Muscle of leg (tissue), 11 donors: Measurements from ENCODE around the gene ABHD18. TPM values are rescaled to one million over a fixed set of nuclear protein-coding genes. Genes with fewer than 3 reads are reported as not detected.
"Not testable (repeated sequence)": the region's sequence is repeated elsewhere in the genome, so short reads cannot be mapped to it uniquely, and the experiment has no call there.

Experiments used
- DNase-seq: peaks from one replicate; pipeline ENCODE4 v3.0.0; 2013
- H3K27ac ChIP-seq: one replicate; pipeline ENCODE4 v1.5.1; 2013; ENCODE audit warnings: mild to moderate bottlenecking, low read length, control low read depth
- H3K27me3 ChIP-seq: one replicate; pipeline ENCODE4 v1.6.1; 2013; ENCODE audit warnings: low read length; ENCODE audit not compliant: control insufficient read depth, insufficient read depth
- H3K36me3 ChIP-seq: one replicate; pipeline ENCODE4 v1.6.1; 2013; ENCODE audit warnings: low read length; ENCODE audit not compliant: control insufficient read depth, insufficient read depth
- H3K4me1 ChIP-seq: one replicate; pipeline ENCODE4 v1.6.1; 2013; ENCODE audit warnings: low read length; ENCODE audit not compliant: control insufficient read depth, insufficient read depth
- H3K4me3 ChIP-seq: one replicate; pipeline ENCODE4 v1.5.1; 2013; ENCODE audit warnings: low read length, control low read depth
- H3K9me3 ChIP-seq: replicated peaks from 2 replicates; pipeline ENCODE4 v1.6.1; 2013; ENCODE audit warnings: low read depth, low read length; ENCODE audit not compliant: control insufficient read depth
- WGBS: methylation state at CpG from one replicate; pipeline ENCODE4 v1.1.5; 2013; ENCODE audit warnings: missing lambda C conversion rate; ENCODE audit not compliant: insufficient coverage; 5-methylcytosine and 5-hydroxymethylcytosine counted together
- polyA plus RNA-seq, 8 donors: library from polyadenylated mRNA; unstranded; fragments of 120-200 nt; gene quantifications; one replicate each; pipeline versions ENCODE4 v1.2.1 to v1.2.3, GENCODE V29; 2013; ENCODE audit warnings: inconsistent platforms in 1 of 8, low replicate concordance in 1 of 8; ENCODE audit not compliant: insufficient read length in 8 of 8, insufficient read depth in 1 of 8
- total RNA-seq: library from RNA; stranded (reverse); fragments of 120-200 nt; gene quantifications from one replicate; pipeline ENCODE4 v1.2.4, GENCODE V29; 2013

The ABHD18 gene
- total and polyA plus RNA-seq, 9 donors, result 11.1 to 21.7 (median 13.4) TPM

GRCh38 chr4:128031756-128032384, 66.7 kb downstream of the ABHD18 start:
- no CpG with 5 or more reads among the region's 3 CpGs for WGBS
- Histone ChIP-seq H3K4me1 (no peaks in the 10 kb centered on the region), H3K27me3 (no peaks in the 10 kb centered on the region), H3K9me3 (no peaks in the 10 kb centered on the region), H3K27ac (no peak overlapping the region), H3K36me3 (peaks cover 6% of the 10 kb centered on the region), H3K4me3 (no peak overlapping the region)
- DNase-seq, result no peak

DNA sequence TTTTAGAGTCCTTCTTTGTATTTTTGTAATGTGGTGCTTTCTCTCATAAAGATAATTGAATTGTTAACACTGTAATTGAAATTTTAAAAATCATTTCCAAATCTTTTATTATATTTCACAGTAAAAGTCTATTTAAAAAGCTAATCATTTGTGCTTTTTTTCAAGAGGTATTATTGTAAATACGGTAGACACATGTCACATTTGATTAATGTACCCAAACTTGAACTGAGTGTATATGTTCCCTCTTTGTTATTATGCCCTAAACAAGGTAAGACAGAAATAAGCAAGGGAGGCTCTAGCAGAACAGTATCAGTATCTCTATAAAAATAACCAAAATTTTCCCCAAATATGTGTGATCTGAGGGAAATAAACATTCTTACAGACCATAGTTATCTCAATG, 74.4 kb downstream of the ABHD18 start:
- no peak for DNase-seq
- WGBS, result no CpG with 5 or more reads among the region's 1 CpG

GRCh38 chr4:128047019-128047418, 81.8 kb downstream of the ABHD18 start:
- not testable (repeated sequence) for H3K27ac ChIP-seq, H3K4me3 ChIP-seq, H3K9me3 ChIP-seq, H3K4me1 ChIP-seq, H3K27me3 ChIP-seq, DNase-seq, H3K36me3 ChIP-seq
- no CpG with 5 or more reads among the region's 9 CpGs for WGBS

More for the DNA sequence above, 74.4 kb downstream of the ABHD18 start:
- Histone ChIP-seq H3K36me3 (no peaks in the 10 kb centered on the region), H3K27ac (no peak overlapping the region), H3K9me3 (no peaks in the 10 kb centered on the region), H3K4me3 (no peak overlapping the region), H3K4me1 (no peaks in the 10 kb centered on the region), H3K27me3 (no peaks in the 10 kb centered on the region)

DNA sequence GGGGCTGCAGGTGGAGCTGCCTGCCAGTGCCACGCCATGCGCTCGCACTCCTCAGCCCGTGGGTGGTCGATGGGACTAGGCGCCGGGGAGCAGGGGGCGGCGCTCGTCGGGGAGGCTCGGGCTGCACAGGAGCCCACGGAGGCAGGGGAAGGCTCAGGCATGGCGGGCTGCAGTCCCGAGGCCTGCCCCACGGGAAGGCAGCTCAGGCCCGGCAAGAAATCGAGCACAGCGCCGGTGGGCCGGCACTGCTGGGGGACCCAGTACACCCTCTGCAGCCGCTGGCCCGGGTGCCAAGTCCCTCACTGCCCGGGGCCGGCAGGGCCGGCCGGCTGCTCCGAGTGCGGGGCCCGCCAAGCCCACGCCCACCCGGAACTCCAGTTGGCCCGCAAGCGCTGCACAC, 82.3 kb downstream of the ABHD18 start:
- not testable (repeated sequence) for H3K9me3 ChIP-seq, H3K27me3 ChIP-seq, H3K4me3 ChIP-seq, DNase-seq, H3K4me1 ChIP-seq, H3K27ac ChIP-seq, H3K36me3 ChIP-seq
- WGBS, result 93% methylated on average over 30 of the region's 34 CpGs

DNA sequence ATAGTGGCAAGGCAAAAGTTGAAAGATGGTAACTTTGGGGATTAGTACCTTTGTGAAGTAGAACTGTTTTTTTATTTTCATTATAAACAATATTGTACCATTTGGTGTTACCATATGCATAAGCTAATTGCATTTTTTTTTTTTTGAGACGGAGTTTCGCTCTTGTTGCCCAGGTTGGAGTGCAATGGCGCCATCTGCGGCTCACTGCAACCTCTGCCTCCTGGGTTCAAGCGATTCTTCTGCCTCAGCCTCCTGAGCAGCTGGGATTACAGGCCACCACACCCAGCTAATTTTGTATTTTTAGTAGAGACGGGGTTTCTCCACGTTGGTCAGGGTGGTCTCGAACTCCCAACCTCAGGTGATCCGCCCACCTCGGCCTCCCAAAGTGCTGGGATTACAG, 86.0 kb downstream of the ABHD18 start:
- not testable (repeated sequence) for H3K4me3 ChIP-seq, DNase-seq, H3K27ac ChIP-seq, H3K9me3 ChIP-seq, H3K4me1 ChIP-seq, H3K27me3 ChIP-seq, H3K36me3 ChIP-seq
- WGBS, result 93% methylated on average over 3 of the region's 10 CpGs

DNA sequence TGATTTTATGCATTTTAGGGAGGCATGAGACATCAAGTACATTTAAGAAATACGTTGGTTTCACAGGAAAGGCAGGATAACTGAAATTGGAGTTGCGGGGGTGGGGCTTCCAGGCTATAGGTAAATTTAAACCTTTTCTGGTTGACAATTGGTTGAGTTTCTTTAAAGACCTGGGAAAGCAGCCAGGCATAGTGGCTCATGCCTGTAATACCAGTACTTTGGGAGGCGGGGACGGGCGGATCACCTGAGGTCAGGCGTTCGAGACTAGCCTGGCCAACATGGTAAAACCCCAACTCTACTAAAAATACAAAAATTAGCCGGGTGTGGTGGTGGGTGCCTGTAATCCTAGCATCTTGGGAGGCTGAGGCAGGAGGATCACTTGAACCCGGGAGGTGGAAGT, 89.7 kb downstream of the ABHD18 start:
- not testable (repeated sequence) for DNase-seq

DNA sequence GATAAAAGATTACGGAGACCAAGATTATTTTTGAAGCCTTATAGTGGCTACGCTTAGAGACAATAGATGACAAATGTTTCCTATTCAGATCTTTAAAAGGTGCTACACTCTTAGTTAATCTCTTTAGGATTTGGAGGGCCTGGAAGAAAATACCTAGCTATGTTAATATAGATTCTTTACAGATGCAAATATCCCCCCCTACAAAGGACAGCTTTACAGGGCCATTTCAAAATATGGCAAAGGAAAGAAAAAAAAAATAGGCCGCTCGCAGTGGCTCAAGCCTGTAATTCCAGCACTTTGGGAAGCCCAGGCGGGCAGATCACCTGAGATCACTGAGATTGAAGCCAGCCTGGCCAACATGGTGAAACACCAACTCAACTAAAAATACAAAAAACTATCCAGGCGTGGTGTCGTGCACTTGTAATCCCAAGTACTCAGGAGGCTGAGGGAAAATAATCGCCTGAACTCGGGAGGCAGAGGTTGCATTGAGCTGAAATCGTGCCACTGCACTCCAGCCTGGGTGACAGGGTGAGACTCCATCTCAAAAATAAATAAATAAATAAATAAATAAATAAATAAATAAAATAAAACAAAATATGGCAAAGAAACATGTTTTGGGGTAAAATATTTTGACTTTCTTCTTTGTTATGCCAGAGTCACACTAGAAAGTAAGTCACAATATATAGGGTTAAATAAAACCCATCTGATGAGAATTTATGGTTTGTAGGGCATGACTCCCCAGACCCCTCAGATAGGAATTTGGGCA, 90.4 kb downstream of the ABHD18 start:
- not testable (repeated sequence) for DNase-seq
- 80% methylated on average over 3 of the region's 10 CpGs for WGBS

More for the DNA sequence above, 89.7 kb downstream of the ABHD18 start:
- 69% methylated on average over 2 of the region's 9 CpGs for WGBS
- not testable (repeated sequence) for H3K4me1 ChIP-seq, H3K9me3 ChIP-seq, H3K27ac ChIP-seq, H3K27me3 ChIP-seq, H3K4me3 ChIP-seq, H3K36me3 ChIP-seq

GRCh38 chr4:128056396-128056795, 91.2 kb downstream of the ABHD18 start:
- H3K27ac ChIP-seq, result no peak overlapping the region
- H3K4me1 ChIP-seq, result peaks cover 2% of the 10 kb centered on the region
- H3K4me3 ChIP-seq, result no peak overlapping the region
- H3K9me3 ChIP-seq, result no peaks in the 10 kb centered on the region
- no peaks in the 10 kb centered on the region for H3K27me3 ChIP-seq
- H3K36me3 ChIP-seq, result no peaks in the 10 kb centered on the region
- DNase-seq, result no peak

More for the DNA sequence above, 90.4 kb downstream of the ABHD18 start:
- not testable (repeated sequence) for H3K4me1 ChIP-seq, H3K9me3 ChIP-seq, H3K27me3 ChIP-seq, H3K27ac ChIP-seq, H3K36me3 ChIP-seq, H3K4me3 ChIP-seq

DNA sequence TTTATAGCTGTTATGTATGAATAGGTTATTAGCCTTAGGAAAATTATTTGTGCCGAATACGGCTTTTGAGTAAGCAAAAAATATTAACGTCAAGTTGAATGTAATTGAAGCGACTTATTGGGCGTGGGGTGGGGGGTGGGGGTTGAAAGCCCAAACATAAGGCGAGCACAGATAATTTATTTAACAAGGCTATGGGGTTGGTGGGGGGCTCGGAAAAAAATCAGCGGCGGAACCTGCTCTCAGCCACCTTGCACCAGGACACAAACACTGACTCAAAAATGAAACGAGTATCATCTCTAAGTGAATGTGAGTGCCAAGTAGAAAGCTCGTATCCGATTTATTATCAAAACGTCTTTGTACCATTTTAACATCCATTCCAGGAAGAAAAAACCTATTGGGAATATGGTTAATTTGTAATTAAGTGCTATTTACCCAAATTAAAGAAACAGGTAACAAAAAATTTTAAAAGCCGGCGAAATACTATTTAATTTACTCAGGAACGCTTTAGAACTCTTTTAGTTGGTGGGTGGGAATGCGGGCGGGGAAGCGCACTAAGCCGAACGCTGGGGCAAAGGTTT, 95.0 kb downstream of the ABHD18 start:
- H3K27me3 ChIP-seq, result no peaks in the 10 kb centered on the region
- no peaks in the 10 kb centered on the region for H3K9me3 ChIP-seq
- peak; percentile 50 for DNase-seq
- peak overlapping the region; percentile 84 for H3K4me3 ChIP-seq
- peak overlapping the region; percentile 94 for H3K27ac ChIP-seq
- peaks cover 8% of the 10 kb centered on the region for H3K4me1 ChIP-seq
- 35% methylated on average over 10 of the region's 21 CpGs for WGBS
- no peaks in the 10 kb centered on the region for H3K36me3 ChIP-seq

- H3K4me3 ChIP-seq, result peak within 1 kb of the TSS; percentile 84
These were observed 95.7 kb downstream of the ABHD18 start, which contains the start of gene LARP1B for GRCh38 chr4:128060699-128061565. LARP1B (plus strand) TSS chr4:128061312; CDS start chr4:128074952, 13,640 bp downstream.

More at GRCh38 chr4:128060699-128061565, 95.7 kb downstream of the ABHD18 start, which contains the start of gene LARP1B:
- DNase-seq, result peak; percentile 97
- H3K4me1 ChIP-seq, result peaks cover 10% of the 10 kb centered on the region
- H3K36me3 ChIP-seq, result no peaks in the 10 kb centered on the region
- H3K27ac ChIP-seq, result peak within 1 kb of the TSS; percentile 94
- H3K27me3 ChIP-seq, result no peaks in the 10 kb centered on the region
- WGBS, result under 1% methylated on average over 112 of the region's 112 CpGs
- no peaks in the 10 kb centered on the region for H3K9me3 ChIP-seq
